ENCODE measurements around the gene CFP.
A peak's percentile ranks its signal among the peaks of the same experiment; 100 is the strongest.

Gene CFP

DNA sequence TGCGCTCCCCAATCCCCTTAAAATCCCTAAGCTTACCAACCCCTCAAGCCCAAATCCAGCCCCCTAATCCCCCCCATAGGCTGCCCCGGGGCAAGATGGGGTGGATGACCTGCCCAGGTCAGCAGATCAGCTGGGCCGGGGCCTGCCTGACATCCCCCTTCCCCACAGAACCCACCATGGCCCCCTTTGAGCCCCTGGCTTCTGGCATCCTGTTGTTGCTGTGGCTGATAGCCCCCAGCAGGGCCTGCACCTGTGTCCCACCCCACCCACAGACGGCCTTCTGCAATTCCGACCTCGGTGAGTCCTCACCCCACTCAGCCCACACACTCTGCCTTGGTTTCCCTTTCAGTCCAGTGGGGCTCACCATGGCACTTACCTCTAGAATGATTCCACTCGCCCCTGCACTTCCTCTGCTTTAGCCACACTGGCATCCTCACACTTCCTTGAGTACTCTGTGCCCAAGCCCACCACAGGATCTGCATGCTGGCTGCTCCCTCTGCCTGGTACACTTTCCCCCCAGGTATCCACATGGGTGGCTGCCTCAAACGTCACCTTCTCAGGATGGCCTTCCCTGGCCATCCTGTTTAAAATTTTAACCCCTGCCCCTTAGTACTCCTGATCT lies 46.4 kb downstream of the CFP start:
- no peak for DNase-seq (ENCODE audit: low read depth)
- H3K4me3 ChIP-seq (ENCODE audit: low read depth, low read length), result peak overlapping the region; percentile 62

GRCh38 chrX:47581731-47582647 lies 47.7 kb downstream of the CFP start, which contains the start of gene TIMP1:
TSS of gene TIMP1 (plus strand) at chrX:47582436. CDS start at chrX:47583416, 980 bp downstream.
- TF ChIP-seq CTCF (IDR thresholded peaks at IDR 0.05; ENCODE audit: insufficient read depth, low read depth, low read length, missing control alignments), result no peak
- peak; percentile 86 for DNase-seq (ENCODE audit: low read depth)
- peak within 1 kb of the TSS; percentile 62 for H3K4me3 ChIP-seq (ENCODE audit: low read depth, low read length)

More for the DNA sequence above, 46.4 kb downstream of the CFP start:
- TF ChIP-seq CTCF (IDR thresholded peaks at IDR 0.05; ENCODE audit: insufficient read depth, low read depth, low read length, missing control alignments), result no peak

- DNase-seq (ENCODE audit: low read depth), result peak; percentile 52
- no peak for TF ChIP-seq CTCF (IDR thresholded peaks at IDR 0.05; ENCODE audit: insufficient read depth, low read depth, low read length, missing control alignments)
- no peak overlapping the region for H3K4me3 ChIP-seq (ENCODE audit: low read depth, low read length)
Observed at GRCh38 chrX:47579537-47579936, 50.2 kb downstream of the CFP start.

DNA sequence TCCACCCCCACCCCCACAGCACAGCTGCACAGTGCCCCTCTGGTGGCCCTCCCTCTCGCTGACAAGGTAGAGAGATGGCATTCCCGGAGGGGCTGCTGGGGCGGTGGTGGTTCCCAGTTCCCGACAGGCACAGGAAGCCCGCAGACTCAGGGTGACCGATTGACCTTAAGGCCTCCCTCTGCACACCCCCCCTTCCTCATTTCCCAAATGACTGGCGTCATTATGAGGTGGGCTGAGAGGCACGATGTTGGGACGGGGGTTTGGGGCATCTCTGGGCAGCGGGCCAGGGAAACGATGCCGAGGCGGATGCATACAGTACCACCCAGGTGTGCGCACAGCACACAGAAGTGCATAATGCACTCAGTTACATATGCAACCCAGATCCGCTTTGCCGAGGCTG lies 51.0 kb downstream of the CFP start:
- DNase-seq (ENCODE audit: low read depth), result no peak
- TF ChIP-seq CTCF (IDR thresholded peaks at IDR 0.05; ENCODE audit: insufficient read depth, low read depth, low read length, missing control alignments), result no peak
- no peak overlapping the region for H3K4me3 ChIP-seq (ENCODE audit: low read depth, low read length)

- no peak overlapping the region for H3K4me3 ChIP-seq (ENCODE audit: low read depth, low read length)
- no peak for TF ChIP-seq CTCF (IDR thresholded peaks at IDR 0.05; ENCODE audit: insufficient read depth, low read depth, low read length, missing control alignments)
- no peak for DNase-seq (ENCODE audit: low read depth)
Observed at GRCh38 chrX:47577901-47578300, 51.8 kb downstream of the CFP start.

- DNase-seq (ENCODE audit: low read depth), result no peak
- no peak for TF ChIP-seq CTCF (IDR thresholded peaks at IDR 0.05; ENCODE audit: insufficient read depth, low read depth, low read length, missing control alignments)
- H3K4me3 ChIP-seq (ENCODE audit: low read depth, low read length), result no peak overlapping the region
Observed at GRCh38 chrX:47577424-47577823, 52.3 kb downstream of the CFP start.
